ENCODE measurements around the gene RSPH9.
"Not testable (repeated sequence)": the region's sequence is repeated elsewhere in the genome, so short reads cannot be mapped to it uniquely, and the experiment has no call there.

Gene RSPH9

GRCh38 chr6:43629505-43630300 is 15.1 kb upstream of the RSPH9 start:
- Histone ChIP-seq H3K36me3 (ENCODE audit: control insufficient read depth in 1 of 2, insufficient read depth in 2 of 2, low read length in 2 of 2) (peaks cover 15% of the 10 kb centered on the region in 2 experiments), H3K4me3 (ENCODE audit: low read depth, low read length) (peak overlapping the region; percentile 63), H2BK12ac (ENCODE audit: low read length) (peak overlapping the region; percentile 16), H3K79me2 (ENCODE audit: control insufficient read depth, insufficient read depth, low read length, poor library complexity) (peaks cover 12% of the 10 kb centered on the region), H2AK5ac (ENCODE audit: low read length) (peak overlapping the region; percentile 80), H3K18ac (ENCODE audit: low read length) (peak overlapping the region; percentile 92), H2BK5ac (ENCODE audit: low read depth, low read length, poor library complexity) (peak overlapping the region; percentile 87), H3K27ac (ENCODE audit: low read depth, low read length) (peak overlapping the region; percentile 94), H4K91ac (ENCODE audit: low read depth, low read length) (peak overlapping the region; percentile 93), H3K9ac (ENCODE audit: low read length) (peak overlapping the region; percentile 88), H3K4me2 (ENCODE audit: low read length) (peak overlapping the region; percentile 92), H4K12ac (ENCODE audit: low read depth, low read length) (peak overlapping the region; percentile 65), H4K8ac (ENCODE audit: low read depth, low read length) (peak overlapping the region; percentile 92), H2AFZ (ENCODE audit: insufficient read depth, low read length, poor library complexity) (peak overlapping the region; percentile 75), H3K79me1 (ENCODE audit: low read length) (peaks cover 15% of the 10 kb centered on the region), H2BK120ac (ENCODE audit: insufficient read depth, low read length, poor library complexity) (peak overlapping the region; percentile 90), H3K27me3 (ENCODE audit: insufficient read depth, low read length) (no peaks in the 10 kb centered on the region), H3K4me1 (ENCODE audit: control insufficient read depth in 1 of 2, insufficient read depth in 2 of 2, low read length in 2 of 2) (peaks cover 4 to 16% of the 10 kb centered on the region in 2 experiments), H3K23ac (ENCODE audit: low read length) (no peak overlapping the region), H3K4ac (ENCODE audit: low read depth, low read length) (peak overlapping the region; percentile 75), H3K9me3 (ENCODE audit: insufficient read depth, low read depth, low read length) (no peaks in the 10 kb centered on the region), H3K14ac (ENCODE audit: low read length) (peak overlapping the region; percentile 90)
- peak; percentile 99 to 100 for DNase-seq
- WGBS (ENCODE audit: extremely low coverage, insufficient coverage, insufficient read length): no CpG with 5 or more reads among the region's 41 CpGs

DNA sequence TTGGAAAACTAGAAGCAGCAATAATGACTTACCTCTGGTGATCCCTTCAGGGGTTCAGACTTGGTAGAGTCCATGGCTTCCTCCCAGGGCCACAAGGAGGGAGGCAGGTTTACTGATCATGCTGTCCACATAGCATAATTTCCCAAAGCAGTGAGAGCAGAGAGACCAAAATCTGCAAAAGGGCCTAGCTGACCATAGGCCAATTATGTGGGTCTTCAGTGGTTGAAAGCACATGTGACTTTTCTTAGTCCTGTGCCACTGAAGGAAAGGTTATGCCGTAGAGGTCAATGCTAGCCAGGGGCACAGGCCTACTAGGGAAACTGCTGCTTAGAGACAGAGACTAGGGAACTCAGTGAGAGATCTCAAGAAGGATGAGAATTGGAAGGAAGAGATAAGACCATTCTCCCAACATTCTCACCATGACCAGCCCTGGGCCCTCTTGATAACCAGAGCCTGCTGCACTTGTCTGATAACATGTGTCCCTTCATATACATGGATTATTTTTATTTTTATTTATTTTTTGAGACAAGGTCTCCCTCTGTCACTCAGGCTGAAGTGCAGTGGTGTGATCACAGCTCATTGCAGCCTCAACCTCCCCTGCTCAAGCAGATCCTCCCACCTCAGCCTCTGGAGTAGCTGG is 13.7 kb upstream of the RSPH9 start:
- Histone ChIP-seq H3K14ac (ENCODE audit: low read length) (no peak overlapping the region), H2BK12ac (ENCODE audit: low read length) (peak overlapping the region; percentile 51), H3K27me3 (ENCODE audit: insufficient read depth, low read length) (no peaks in the 10 kb centered on the region), H2BK5ac (ENCODE audit: low read depth, low read length, poor library complexity) (no peak overlapping the region), H3K79me1 (ENCODE audit: low read length) (peaks cover 23% of the 10 kb centered on the region), H3K36me3 (ENCODE audit: control insufficient read depth in 1 of 2, insufficient read depth in 2 of 2, low read length in 2 of 2) (peaks cover 2 to 3% of the 10 kb centered on the region in 2 experiments), H4K91ac (ENCODE audit: low read depth, low read length) (peak overlapping the region; percentile 32), H4K8ac (ENCODE audit: low read depth, low read length) (no peak overlapping the region), H3K4me3 (ENCODE audit: low read depth, low read length) (no peak overlapping the region), H3K18ac (ENCODE audit: low read length) (no peak overlapping the region), H3K79me2 (ENCODE audit: control insufficient read depth, insufficient read depth, low read length, poor library complexity) (peaks cover 17% of the 10 kb centered on the region), H2AK5ac (ENCODE audit: low read length) (no peak overlapping the region), H3K4ac (ENCODE audit: low read depth, low read length) (no peak overlapping the region), H3K4me2 (ENCODE audit: low read length) (no peak overlapping the region), H3K4me1 (ENCODE audit: control insufficient read depth in 1 of 2, insufficient read depth in 2 of 2, low read length in 2 of 2) (peaks cover 7 to 19% of the 10 kb centered on the region in 2 experiments), H3K23ac (ENCODE audit: low read length) (no peak overlapping the region), H2BK120ac (ENCODE audit: insufficient read depth, low read length, poor library complexity) (peak overlapping the region; percentile 47), H4K12ac (ENCODE audit: low read depth, low read length) (no peak overlapping the region), H3K9ac (ENCODE audit: low read length) (no peak overlapping the region), H2AFZ (ENCODE audit: insufficient read depth, low read length, poor library complexity) (no peak overlapping the region), H3K9me3 (ENCODE audit: insufficient read depth, low read depth, low read length) (no peaks in the 10 kb centered on the region), H3K27ac (ENCODE audit: low read depth, low read length) (peak overlapping the region; percentile 19)
- no peak for DNase-seq
- no CpG with 5 or more reads among the region's 1 CpG for WGBS (ENCODE audit: extremely low coverage, insufficient coverage, insufficient read length)

GRCh38 chr6:43633002-43633401 is 11.8 kb upstream of the RSPH9 start:
- H4K8ac ChIP-seq (ENCODE audit: low read depth, low read length); H2BK12ac ChIP-seq (ENCODE audit: low read length); H3K23ac ChIP-seq (ENCODE audit: low read length); H2BK5ac ChIP-seq (ENCODE audit: low read depth, low read length, poor library complexity); H3K27ac ChIP-seq (ENCODE audit: low read depth, low read length); H3K18ac ChIP-seq (ENCODE audit: low read length); H4K91ac ChIP-seq (ENCODE audit: low read depth, low read length); H2AFZ ChIP-seq (ENCODE audit: insufficient read depth, low read length, poor library complexity); DNase-seq; H2BK120ac ChIP-seq (ENCODE audit: insufficient read depth, low read length, poor library complexity); H4K12ac ChIP-seq (ENCODE audit: low read depth, low read length); H3K4me3 ChIP-seq (ENCODE audit: low read depth, low read length); H3K14ac ChIP-seq (ENCODE audit: low read length); H3K36me3 ChIP-seq (ENCODE audit: control insufficient read depth in 1 of 2, insufficient read depth in 2 of 2, low read length in 2 of 2); H3K9me3 ChIP-seq (ENCODE audit: insufficient read depth, low read depth, low read length); H3K27me3 ChIP-seq (ENCODE audit: insufficient read depth, low read length); H3K4ac ChIP-seq (ENCODE audit: low read depth, low read length); H2AK5ac ChIP-seq (ENCODE audit: low read length); H3K4me2 ChIP-seq (ENCODE audit: low read length); H3K9ac ChIP-seq (ENCODE audit: low read length): not testable (repeated sequence)
- peaks cover 15% of the 10 kb centered on the region for H3K79me2 ChIP-seq (ENCODE audit: control insufficient read depth, insufficient read depth, low read length, poor library complexity)
- peaks cover 12 to 16% of the 10 kb centered on the region in 2 experiments for H3K4me1 ChIP-seq (ENCODE audit: control insufficient read depth in 1 of 2, insufficient read depth in 2 of 2, low read length in 2 of 2)
- H3K79me1 ChIP-seq (ENCODE audit: low read length): peaks cover 23% of the 10 kb centered on the region
- no CpG with 5 or more reads among the region's 7 CpGs for WGBS (ENCODE audit: extremely low coverage, insufficient coverage, insufficient read length)

- Histone ChIP-seq H3K4ac (ENCODE audit: low read depth, low read length) (no peak overlapping the region), H3K79me1 (ENCODE audit: low read length) (peaks cover 11% of the 10 kb centered on the region), H2AFZ (ENCODE audit: insufficient read depth, low read length, poor library complexity) (peak overlapping the region; percentile 94), H3K9ac (ENCODE audit: low read length) (no peak overlapping the region), H3K4me1 (ENCODE audit: control insufficient read depth in 1 of 2, insufficient read depth in 2 of 2, low read length in 2 of 2) (peaks cover 12 to 14% of the 10 kb centered on the region in 2 experiments), H2BK5ac (ENCODE audit: low read depth, low read length, poor library complexity) (no peak overlapping the region), H2BK120ac (ENCODE audit: insufficient read depth, low read length, poor library complexity) (no peak overlapping the region), H3K4me3 (ENCODE audit: low read depth, low read length) (no peak overlapping the region), H3K18ac (ENCODE audit: low read length) (no peak overlapping the region), H2AK5ac (ENCODE audit: low read length) (no peak overlapping the region), H3K4me2 (ENCODE audit: low read length) (peak overlapping the region; percentile 62), H4K12ac (ENCODE audit: low read depth, low read length) (peak overlapping the region; percentile 89), H3K27ac (ENCODE audit: low read depth, low read length) (no peak overlapping the region), H4K8ac (ENCODE audit: low read depth, low read length) (peak overlapping the region; percentile 97), H3K36me3 (ENCODE audit: control insufficient read depth in 1 of 2, insufficient read depth in 2 of 2, low read length in 2 of 2) (peaks cover 7 to 10% of the 10 kb centered on the region in 2 experiments), H3K9me3 (ENCODE audit: insufficient read depth, low read depth, low read length) (no peaks in the 10 kb centered on the region), H3K27me3 (ENCODE audit: insufficient read depth, low read length) (no peaks in the 10 kb centered on the region), H3K14ac (ENCODE audit: low read length) (no peak overlapping the region), H3K79me2 (ENCODE audit: control insufficient read depth, insufficient read depth, low read length, poor library complexity) (peaks cover 4% of the 10 kb centered on the region), H2BK12ac (ENCODE audit: low read length) (no peak overlapping the region), H3K23ac (ENCODE audit: low read length) (no peak overlapping the region), H4K91ac (ENCODE audit: low read depth, low read length) (peak overlapping the region; percentile 87)
- no peak for DNase-seq
- no CpG with 5 or more reads among the region's 9 CpGs for WGBS (ENCODE audit: extremely low coverage, insufficient coverage, insufficient read length)
Measured at GRCh38 chr6:43634702-43635303, 10.0 kb upstream of the RSPH9 start.

Data from trophoblast cell (in vitro differentiated cells and primary cell).